GM20431 (cell line): ENCODE data around the gene IL27RA.

Experiments
- in situ Hi-C: fragments of 300-500 bp; cut with MseI, MboI; formaldehyde crosslinking; loops from one replicate; pipeline ENCODE4 v1.15.0; 2020; ENCODE audit warnings: low sequenced_read_pairs; ENCODE audit not compliant: unreplicated experiment

The IL27RA gene

GRCh38 chr19:14056069-14056666 lies 24.6 kb downstream of the IL27RA start:
- in situ Hi-C loops = no loop called here

GRCh38 chr19:14056741-14057356 lies 25.3 kb downstream of the IL27RA start:
- in situ Hi-C loops = no loop called here

- in situ Hi-C loops = no loop called here
These were observed 26.9 kb downstream of the IL27RA start for GRCh38 chr19:14058182-14059092.

- in situ Hi-C loops = no loop called here
These were observed 27.5 kb downstream of the IL27RA start for GRCh38 chr19:14059093-14059480.

- in situ Hi-C loops = no loop called here
These were observed 28.1 kb downstream of the IL27RA start for GRCh38 chr19:14059652-14060155.

GRCh38 chr19:14061081-14061749 lies 29.7 kb downstream of the IL27RA start:
- in situ Hi-C loops = no loop called here

GRCh38 chr19:14061751-14062557 lies 30.4 kb downstream of the IL27RA start, which contains the start of gene PALM3:
PALM3 (minus strand) TSS chr19:14062076; CDS start chr19:14061980, 96 bp downstream.
- in situ Hi-C loops = no loop called here

GRCh38 chr19:14062558-14062855 lies 30.9 kb downstream of the IL27RA start:
- in situ Hi-C loops = no loop called here

- in situ Hi-C loops = no loop called here
These were observed 31.5 kb downstream of the IL27RA start for GRCh38 chr19:14063105-14063504.

- in situ Hi-C loops = no loop called here
These were observed 34.6 kb downstream of the IL27RA start for GRCh38 chr19:14066134-14066533.

- in situ Hi-C loops = loop anchor here (5.0 kb wide), 1 partner anchor 193 kb away; the partner anchor contains the start of gene NANOS3
These were observed 38.9 kb downstream of the IL27RA start for GRCh38 chr19:14070268-14071050.

GRCh38 chr19:14072535-14073260 lies 41.1 kb downstream of the IL27RA start, which contains the start of gene MISP3:
MISP3 (plus strand) TSS chr19:14072786; CDS start chr19:14073310, 524 bp downstream.
- in situ Hi-C loops = loop anchor here (5.0 kb wide), 1 partner anchor 195 kb away; the partner anchor contains the start of gene NANOS3

- in situ Hi-C loops = loop anchor here (5.0 kb wide), 1 partner anchor 196 kb away; the partner anchor contains the start of gene NANOS3
These were observed 41.8 kb downstream of the IL27RA start for GRCh38 chr19:14073261-14073924.

- in situ Hi-C loops = loop anchor here (5.0 kb wide), 1 partner anchor 197 kb away; the partner anchor contains the start of gene NANOS3
These were observed 42.6 kb downstream of the IL27RA start for GRCh38 chr19:14073925-14074838.

GRCh38 chr19:14078411-14078810 lies 46.8 kb downstream of the IL27RA start:
- in situ Hi-C loops = no loop called here
